ENCODE data around the gene JAK1.
"Not testable (repeated sequence)": the region's sequence is repeated elsewhere in the genome, so short reads cannot be mapped to it uniquely, and the experiment has no call there.

The JAK1 gene

GRCh38 chr1:64966158-64966971 lies at the start of gene JAK1:
TSS of gene JAK1 (minus strand) at chr1:64966549. CDS start at chr1:64886264, 80,285 bp downstream.
- peak; percentile 80 to 85 for DNase-seq (ENCODE audit: low read depth in 1 of 2, low spot score in 1 of 2)

GRCh38 chr1:65014321-65014720 lies 48.0 kb upstream of the JAK1 start:
- DNase-seq (ENCODE audit: low read depth in 1 of 2, low spot score in 1 of 2), result no peak

- DNase-seq (ENCODE audit: low read depth in 1 of 2, low spot score in 1 of 2), result no peak
Observed at GRCh38 chr1:65011983-65012382, 45.6 kb upstream of the JAK1 start.

GRCh38 chr1:65009724-65010420 lies 43.5 kb upstream of the JAK1 start:
- DNase-seq (ENCODE audit: low read depth in 1 of 2, low spot score in 1 of 2), result no peak

- no peak for DNase-seq (ENCODE audit: low read depth in 1 of 2, low spot score in 1 of 2)
Observed at GRCh38 chr1:65009176-65009575, 42.8 kb upstream of the JAK1 start.

- no peak for DNase-seq (ENCODE audit: low read depth in 1 of 2, low spot score in 1 of 2)
Observed at GRCh38 chr1:65006806-65007205, 40.5 kb upstream of the JAK1 start.

- no peak for DNase-seq (ENCODE audit: low read depth in 1 of 2, low spot score in 1 of 2)
Observed at GRCh38 chr1:65003316-65003664, 36.9 kb upstream of the JAK1 start.

GRCh38 chr1:65002508-65003315 lies 36.4 kb upstream of the JAK1 start:
- peak; percentile 38 to 60 for DNase-seq (ENCODE audit: low read depth in 1 of 2, low spot score in 1 of 2)

- DNase-seq (ENCODE audit: low read depth in 1 of 2, low spot score in 1 of 2), result no peak
Observed at GRCh38 chr1:65002156-65002507, 35.8 kb upstream of the JAK1 start.

GRCh38 chr1:65001231-65001792 lies 35.0 kb upstream of the JAK1 start:
- DNase-seq (ENCODE audit: low read depth in 1 of 2, low spot score in 1 of 2), result peak; percentile 14 to 61

- DNase-seq (ENCODE audit: low read depth in 1 of 2, low spot score in 1 of 2), result not testable (repeated sequence)
Observed at GRCh38 chr1:64998425-64998948, 32.1 kb upstream of the JAK1 start.

- DNase-seq (ENCODE audit: low read depth in 1 of 2, low spot score in 1 of 2), result no peak
Observed at GRCh38 chr1:64996541-64997257, 30.4 kb upstream of the JAK1 start.

GRCh38 chr1:64995316-64995715 lies 29.0 kb upstream of the JAK1 start:
- DNase-seq (ENCODE audit: low read depth in 1 of 2, low spot score in 1 of 2), result no peak

GRCh38 chr1:64986903-64987871 lies 20.8 kb upstream of the JAK1 start:
- DNase-seq (ENCODE audit: low read depth in 1 of 2, low spot score in 1 of 2), result no peak

GRCh38 chr1:64984737-64985136 lies 18.4 kb upstream of the JAK1 start:
- DNase-seq (ENCODE audit: low read depth in 1 of 2, low spot score in 1 of 2), result no peak

- no peak for DNase-seq (ENCODE audit: low read depth in 1 of 2, low spot score in 1 of 2)
Observed at GRCh38 chr1:64984106-64984505, 17.8 kb upstream of the JAK1 start.

GRCh38 chr1:64983110-64983509 lies 16.8 kb upstream of the JAK1 start:
- no peak for DNase-seq (ENCODE audit: low read depth in 1 of 2, low spot score in 1 of 2)

GRCh38 chr1:64981601-64982533 lies 15.5 kb upstream of the JAK1 start:
- no peak for DNase-seq (ENCODE audit: low read depth in 1 of 2, low spot score in 1 of 2)

Measured in activated T-helper 1 cell treated with anti-CD3 and anti-CD28 coated beads, Interleukin-2, amount 50 U/mL, for 16 hours (primary cell).